HG03571 (cell line): ENCODE results near the gene WDR3.
A peak's percentile ranks its signal among the peaks of the same experiment; 100 is the strongest.
"Not testable (repeated sequence)": the region's sequence is repeated elsewhere in the genome, so short reads cannot be mapped to it uniquely, and the experiment has no call there.

ENCODE experiments used
- ATAC-seq: cut with Tn5 transposase; IDR thresholded peaks from one replicate; pipeline ENCODE4 v1.9.1; 2021; ENCODE audit not compliant: unreplicated experiment

WDR3 gene

DNA sequence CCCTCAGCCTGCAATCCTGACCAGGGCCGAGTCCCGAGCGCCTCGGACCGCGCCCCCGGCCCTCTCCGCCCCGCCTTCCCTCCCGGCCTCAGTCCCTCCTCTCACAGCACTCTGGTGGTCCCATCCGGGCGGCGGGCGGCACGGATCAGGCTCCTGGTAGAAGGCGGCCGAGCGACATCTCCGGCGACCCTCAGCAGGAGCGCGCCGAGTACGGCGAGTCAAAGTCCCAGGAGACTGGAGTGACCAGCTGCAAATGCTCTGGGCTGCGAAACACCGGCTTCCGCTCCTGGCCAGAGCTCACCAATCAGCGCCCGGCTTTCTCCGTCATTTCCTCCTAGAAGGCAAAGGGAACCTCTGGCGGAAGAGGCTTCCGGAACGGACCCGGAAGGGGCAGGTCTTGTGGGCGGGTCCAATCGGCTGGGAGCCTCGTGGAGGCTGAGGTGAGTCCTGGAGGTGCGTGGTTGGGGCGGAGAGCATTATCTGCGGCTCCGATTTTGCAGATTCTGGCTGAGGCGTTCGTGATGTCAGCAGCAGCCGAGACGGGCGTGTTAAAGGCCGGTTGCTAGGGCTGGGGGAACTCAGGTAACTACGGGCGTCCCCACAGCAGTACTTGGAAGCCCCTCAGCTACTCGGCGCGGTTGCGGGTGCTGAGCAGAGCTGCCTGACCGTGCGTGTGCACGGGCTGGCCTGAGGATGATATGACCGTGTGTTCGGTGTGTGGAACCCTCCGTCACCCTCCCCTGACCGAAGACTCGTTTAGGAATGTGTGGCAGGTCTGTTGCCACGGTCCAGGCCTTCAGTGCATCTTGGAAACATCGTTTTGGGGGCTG is at the start of gene WDR3, which contains the start of gene GDAP2:
WDR3 (plus strand) TSS at position 397 of the 830 bp plus-strand sequence. CDS start 3,581 bp downstream, outside the sequence.
GDAP2 (minus strand) TSS at position 279 of the 830 bp plus-strand sequence. CDS start 9,264 bp downstream, outside the sequence.
- peak; percentile 92 for ATAC-seq

DNA sequence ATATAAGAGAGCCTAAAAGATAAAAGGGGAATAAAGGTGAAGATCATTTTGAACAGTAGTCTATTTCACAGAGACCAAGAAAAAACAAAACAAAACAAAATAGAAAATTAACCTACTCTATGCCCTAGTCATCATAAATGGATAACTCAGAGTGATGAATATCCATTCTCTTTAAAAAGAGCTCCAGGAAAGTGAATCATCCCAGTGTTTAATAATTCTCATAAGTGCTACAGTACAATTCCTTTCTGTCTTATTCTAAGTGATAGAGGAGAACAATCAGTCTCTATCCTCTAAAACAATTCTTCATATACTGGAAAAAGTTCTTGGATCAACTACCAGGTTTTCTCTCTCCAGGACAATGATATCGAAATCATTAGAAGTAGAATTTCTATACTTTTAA is 45.9 kb upstream of the WDR3 start:
- no peak for ATAC-seq

DNA sequence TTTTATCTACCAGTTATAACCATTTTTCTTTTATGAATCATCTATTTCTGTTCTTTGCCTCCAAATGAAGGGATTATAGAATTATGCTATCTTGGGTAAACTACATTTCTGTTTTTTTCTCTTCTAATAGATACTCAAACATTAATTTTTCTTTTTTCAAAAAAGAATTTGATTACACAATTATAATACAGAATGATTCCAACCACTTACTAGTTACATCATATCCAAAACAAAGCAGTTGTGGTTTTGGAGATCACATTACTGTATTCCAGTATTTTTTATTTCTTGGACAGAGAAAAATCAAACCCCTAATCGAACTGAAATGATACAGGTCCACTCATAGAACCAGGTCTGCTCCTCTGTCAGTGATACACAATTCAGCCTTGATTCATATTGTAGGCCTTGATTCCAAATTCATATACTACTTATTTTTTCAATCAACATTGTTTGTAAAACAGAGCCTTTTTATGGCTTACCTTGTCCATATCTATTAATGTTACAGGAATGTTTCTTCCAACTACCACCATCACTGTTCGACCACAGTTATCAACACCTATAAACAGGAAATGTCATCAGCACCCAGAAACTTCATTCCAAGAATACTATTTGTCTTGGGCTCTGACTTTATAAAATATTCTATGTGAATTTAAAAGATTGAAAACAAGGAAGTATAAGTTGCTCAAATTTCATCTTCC is 43.3 kb upstream of the WDR3 start:
- ATAC-seq = no peak

DNA sequence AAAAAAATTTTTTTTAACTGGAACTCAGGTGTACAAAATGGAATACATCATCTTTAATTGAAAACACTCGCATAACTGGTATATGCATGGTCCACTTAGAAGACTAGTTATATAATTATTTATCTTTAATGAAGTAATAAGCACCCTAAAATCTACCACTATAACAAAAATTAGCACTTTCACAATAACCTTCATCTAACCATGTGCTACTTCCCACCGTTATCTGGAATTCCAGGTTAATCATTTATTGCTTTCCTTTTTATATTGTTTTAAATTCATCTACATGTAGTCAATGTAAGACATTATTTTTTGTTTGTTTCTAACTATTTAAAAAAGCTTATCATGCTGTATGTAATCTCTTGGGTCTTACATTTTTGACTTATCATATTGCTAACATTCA is 39.1 kb upstream of the WDR3 start:
- ATAC-seq = no peak

DNA sequence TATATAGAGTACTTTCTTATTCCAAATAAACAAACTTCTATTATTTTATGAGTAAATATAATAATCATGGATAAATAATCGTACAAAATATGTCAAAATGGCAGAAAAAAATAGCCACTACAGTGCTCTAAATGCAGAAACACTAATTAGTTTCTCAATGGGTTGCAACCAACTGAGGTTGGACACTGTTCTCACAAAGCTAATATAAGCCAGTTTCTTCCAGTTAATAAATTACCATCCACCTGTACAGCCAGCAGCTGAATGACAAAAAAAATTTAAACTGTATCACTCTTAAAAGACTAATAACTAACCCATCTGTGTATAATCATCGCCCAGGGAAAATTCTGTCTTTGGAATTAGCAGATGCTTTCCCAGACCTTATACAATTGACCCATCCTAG is 37.0 kb upstream of the WDR3 start:
- peak; percentile 41 for ATAC-seq

DNA sequence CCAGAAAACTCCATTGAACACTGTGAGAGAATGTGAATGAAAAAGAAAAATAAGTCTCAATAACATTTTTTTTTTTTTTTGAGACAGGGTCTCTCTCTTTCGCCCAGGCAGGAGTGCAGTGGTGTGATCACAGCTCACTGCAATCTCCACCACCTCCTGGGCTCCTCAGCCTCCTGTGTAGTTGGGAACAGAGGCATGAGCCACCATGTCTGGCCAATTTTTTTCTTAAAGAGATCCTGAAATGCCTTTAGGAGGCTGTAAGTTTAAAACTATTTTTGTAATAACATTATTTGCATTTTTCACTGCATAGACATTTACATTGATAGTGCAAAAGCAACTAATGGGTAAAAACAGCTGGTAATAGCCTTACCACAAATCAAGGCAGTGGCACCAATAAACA is 35.5 kb upstream of the WDR3 start:
- ATAC-seq = no peak

DNA sequence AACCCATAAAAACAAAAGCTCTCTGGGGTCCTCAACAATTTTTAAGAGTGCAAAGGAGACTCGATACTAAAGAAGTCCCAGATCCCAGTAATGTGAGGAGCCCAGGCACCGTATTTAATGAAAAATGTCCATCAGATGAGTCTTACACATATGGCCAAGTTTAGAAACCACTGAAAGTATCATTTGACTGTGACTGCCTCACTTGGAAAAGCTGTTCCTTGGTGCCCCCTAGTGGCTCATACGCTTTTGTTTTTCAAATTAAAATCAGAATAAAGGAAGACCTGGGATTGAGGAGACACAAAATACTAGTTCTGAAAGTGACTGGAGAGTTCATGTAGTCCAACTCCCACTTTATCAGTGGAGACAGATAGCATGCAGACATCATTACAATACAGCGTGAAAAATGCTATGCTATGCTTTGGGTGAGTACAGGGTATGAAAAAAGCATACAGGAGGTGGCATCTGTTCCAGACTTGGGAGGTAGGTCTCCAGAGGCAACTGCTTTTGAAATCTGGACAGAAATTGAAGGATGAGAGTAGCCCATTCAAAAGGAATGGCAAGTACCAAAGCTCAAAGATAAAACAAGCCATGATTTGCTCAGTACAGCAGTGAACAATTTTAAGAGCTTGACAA is 33.9 kb upstream of the WDR3 start:
- peak; percentile 80 for ATAC-seq

DNA sequence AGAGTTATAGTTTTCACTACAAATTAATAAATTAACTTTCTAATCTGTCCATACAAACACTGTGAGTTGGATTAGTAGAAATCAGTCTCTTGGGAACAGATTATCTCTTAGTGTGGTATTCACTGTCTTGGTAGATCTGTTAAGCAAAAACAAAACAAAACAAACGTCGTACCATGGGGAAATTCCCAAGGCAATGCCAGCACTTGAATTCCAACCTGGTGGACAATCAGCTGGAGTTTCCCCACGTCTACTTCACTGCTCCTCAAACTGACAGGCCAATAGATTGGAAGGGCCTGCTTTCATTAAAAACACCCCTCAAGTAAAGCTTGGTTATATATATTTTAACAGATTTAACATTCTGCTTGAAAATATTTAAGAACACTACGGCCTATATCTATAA is 32.0 kb upstream of the WDR3 start:
- ATAC-seq = no peak

DNA sequence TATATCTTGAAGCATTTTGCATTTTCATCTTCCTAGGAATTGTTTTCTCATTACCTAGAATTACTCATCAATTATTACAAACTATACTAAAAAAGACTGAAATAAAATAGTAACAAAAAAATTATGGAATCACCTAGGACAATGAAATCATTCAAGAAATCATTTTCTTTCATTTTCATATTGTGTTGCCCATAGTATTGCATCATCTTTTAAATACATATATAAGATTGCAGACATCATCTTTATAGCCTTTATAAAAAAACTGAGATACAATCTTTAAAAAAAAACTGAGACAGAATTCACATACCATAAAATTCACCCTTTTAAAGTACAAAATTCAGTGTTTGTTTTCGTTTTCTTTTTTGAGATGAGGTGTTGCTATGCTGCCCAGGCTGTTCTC is 29.7 kb upstream of the WDR3 start:
- ATAC-seq = no peak

DNA sequence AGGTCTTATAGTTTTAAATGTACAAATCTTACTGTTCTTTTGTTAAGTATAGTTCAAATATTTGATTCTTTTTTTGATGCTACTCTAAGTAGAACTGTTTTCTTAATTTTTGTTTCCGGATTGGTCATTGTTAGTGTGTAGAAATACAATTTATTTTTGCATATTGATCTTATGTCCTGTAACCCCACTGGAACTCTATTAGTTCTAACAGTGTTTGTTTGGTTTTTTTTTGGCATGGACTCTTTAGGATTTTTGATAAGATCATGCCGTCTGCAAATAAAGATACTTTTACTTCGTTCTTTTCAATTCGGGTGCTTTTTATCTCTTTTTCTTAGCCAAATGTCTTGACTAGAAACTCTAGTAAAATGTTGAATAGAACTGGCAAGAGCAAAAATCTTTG is 26.6 kb upstream of the WDR3 start:
- no peak for ATAC-seq

DNA sequence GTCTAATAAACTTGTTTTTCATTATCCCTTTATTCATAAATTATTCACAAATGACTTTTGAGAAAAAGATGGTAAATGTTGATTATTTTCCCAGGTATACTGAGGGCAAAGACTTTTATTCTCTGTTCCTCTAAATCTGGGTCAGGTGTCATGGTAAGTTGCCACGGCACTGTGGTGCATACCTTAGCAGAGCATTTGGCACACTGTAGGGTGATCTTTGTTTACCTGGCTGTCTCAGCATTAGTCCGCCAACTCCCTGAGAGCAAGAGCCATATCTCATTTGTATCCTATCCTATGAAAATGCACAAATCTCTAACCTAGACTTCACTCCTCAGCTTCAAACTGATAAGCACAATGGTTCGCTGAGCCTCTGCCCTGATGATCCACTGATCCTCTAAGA is 25.1 kb upstream of the WDR3 start:
- ATAC-seq = no peak

DNA sequence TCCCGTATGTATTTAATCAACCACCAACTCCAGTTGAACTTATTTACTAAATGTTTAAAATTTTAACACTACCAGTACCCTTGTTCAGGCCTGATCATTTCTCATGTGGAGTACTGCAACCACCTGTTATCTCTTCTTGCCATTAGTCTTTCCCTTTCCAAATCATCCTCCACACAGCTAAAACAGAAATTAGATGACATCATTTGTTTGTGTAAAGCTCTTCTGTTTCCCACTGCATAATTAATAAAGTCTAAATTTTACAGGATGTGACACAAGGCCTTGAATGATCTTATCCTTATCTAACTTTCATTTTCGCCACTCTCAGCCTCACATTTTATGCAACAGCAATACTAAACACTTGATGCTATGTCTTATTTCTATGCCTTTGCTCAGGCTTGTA is 24.5 kb upstream of the WDR3 start:
- ATAC-seq = no peak

DNA sequence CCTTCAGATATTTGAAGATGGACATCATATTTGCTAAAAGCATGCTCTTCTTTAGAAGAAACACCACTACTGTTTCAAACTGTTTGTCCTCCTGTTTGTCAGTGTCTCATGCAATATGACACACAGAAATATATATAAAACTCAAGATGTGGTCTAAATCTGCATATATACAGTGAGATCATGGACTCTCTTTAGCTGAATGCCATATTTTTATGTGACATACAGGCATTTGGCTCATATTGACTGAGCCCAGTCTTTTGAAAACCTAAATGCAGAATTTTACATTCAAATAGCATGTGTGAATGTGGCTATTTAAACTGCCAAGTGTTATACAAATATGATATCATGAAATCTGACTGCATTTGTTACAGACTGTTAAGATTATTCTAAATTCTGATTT is 18.5 kb upstream of the WDR3 start:
- ATAC-seq = no peak

DNA sequence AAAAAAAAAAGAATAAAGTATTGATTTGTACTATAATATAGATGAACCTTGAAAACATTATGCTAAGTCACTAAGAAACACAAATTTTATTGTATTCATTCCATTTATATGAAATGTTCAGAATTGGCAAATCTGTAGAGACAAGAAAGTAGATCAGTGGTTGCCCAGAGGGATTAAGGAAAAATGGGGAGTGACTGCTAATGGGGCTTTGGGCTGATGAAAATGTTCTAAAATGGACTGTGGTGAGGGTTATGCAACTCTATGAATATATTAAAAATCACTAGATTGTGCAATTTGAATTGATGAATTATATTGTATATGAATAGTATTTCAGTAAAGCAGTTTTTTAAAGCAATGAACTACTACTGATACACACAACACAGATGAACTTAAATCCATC is 10.2 kb upstream of the WDR3 start:
- no peak for ATAC-seq

DNA sequence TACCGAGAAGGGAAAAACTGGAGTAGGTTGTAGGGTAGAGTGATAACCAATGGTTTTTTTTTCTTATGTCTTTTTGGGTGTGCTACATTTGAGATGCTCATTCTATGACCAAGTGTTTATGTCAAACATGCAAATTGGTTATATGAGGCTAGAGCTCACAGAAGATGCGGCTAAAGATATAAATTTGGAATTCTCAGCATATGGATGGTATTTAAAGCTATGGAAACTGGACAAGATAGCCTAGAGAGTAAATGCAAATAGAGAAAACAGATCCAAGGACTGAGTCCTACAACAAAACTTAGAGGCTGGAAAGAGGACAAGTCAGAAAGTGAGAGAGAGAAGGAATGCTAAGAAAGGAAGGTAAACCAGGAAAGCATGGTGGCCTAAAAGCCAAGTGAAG is 7.5 kb upstream of the WDR3 start:
- ATAC-seq = no peak

DNA sequence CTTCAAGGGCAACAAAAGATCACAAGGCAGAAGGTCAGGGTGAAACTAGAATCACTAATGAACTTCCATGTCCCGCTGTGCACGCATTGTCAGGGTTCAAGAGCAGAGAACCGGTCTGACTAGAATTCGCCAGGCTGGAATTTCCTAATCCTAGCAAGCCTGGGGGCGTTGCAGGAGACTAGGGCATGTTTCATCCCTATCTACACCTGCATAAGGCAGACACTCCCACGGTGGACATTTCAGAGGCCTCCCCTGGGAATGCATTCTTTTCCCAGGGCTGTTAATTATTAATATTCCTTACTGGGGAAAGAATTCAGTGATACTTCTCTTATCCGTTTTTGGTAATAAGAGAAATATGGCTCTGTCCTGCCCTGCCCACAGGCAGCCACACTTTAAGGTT is 6.8 kb upstream of the WDR3 start:
- ATAC-seq = not testable (repeated sequence)

DNA sequence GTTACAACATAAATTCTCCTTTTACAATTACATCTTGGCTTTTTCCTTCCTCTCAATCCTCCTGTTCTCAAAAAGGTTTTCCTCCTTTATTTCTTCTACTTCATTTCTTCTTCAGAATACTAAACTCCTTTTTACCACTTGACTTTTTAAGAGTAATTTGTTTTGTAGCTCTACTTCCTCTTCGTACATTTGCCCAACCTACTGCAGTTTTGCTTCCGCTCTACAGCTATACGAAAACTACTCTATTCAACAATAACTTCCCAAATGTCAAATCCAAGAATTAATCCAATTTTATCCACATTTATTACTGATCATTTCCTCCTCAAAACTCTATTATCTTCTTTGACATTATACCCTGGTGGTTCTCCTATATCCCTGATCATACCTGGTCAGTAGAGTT is 3.6 kb upstream of the WDR3 start:
- ATAC-seq = no peak

DNA sequence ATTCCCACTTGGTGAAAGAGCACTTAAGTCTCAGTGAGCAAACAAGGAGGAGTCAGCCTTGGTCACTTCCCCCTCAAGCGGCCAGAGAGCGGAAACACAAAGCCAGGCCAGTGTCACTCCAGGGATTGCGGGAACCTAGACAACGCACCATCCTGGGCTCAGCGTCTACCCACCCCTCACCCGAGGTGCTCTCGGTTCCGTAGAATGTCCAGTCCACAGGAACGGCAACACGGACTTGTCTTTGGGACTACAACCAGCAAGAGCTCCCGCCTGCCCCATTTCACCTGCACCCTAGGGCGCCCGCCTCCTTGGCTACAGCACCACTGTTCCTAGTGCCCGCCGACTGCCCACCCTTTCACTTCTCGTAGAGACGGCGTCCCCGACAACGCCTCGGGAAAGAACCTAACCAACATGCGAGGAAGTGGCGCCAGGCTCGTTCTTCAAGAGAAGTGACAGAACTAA is 627 bp upstream of the WDR3 start:
- peak; percentile 47 for ATAC-seq

DNA sequence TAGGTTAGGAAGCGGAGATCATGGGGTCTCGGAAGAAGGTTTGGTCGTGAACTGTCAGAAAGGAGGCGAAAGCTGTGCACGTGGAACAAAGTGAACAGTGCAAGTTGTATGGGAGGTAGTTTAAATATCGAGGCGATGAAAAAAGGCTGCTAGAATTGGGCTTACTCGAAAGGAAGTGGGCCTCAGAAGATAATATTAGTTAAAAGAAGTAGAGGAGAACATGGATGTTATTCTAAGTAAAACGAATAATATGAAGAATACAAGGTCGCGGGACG is 571 bp downstream of the WDR3 start:
- ATAC-seq = no peak

DNA sequence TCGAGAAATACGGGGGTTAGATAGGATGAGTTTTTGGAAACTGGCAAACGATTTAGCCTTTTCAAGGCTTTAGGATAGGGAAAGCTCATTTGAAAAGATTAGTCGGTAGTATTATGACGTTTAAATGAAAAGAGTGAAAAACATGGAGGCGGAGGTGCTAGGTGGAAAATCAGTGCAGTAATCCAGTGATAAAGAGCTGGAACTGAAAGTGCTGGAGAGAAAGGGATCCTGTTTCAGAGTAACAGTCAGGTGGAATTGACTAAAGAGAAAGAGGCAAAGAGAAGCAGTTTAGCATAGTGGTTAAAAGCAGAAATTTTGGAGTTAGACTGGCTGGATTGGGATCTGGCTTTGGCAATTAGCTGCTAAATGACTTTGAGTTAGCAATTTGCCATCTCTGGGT is 945 bp downstream of the WDR3 start:
- no peak for ATAC-seq

DNA sequence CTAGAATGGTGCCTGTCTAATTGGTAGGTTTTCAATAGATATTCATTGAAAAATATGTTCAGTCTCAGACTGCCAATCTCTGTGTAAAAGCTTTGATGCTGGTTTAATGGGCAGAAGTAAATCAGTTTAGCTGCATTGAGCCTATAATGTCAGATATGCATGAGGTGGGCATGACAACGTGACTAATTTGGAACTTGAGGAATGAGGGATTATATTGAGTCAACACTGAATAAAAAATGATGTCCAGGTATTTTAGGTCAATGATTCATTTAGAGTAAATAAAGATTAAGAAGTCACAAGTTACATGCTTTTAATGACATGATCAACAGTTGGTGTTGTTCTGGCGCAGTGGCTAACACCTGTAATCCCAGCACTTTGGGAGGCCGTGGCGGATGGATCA is 3.0 kb downstream of the WDR3 start:
- ATAC-seq = no peak

DNA sequence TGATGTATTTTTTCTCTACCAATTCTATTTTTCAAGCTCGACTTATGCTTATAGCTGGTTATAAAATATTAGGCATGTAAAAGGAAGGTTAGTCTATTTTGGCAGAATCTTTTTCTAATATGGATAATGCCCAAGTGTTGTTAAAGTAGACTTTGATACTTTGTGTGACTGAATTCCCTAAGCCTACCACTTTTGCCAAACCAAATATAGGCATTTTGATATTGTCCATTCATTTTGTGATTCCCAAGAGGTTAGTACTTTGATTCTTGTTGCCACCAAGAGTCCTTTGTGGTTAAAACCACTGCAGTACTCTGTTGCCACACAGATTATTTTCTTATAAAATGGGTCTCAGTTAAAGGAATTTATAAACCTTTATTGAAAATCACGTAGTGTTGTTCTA is 4.2 kb downstream of the WDR3 start:
- no peak for ATAC-seq
